ENCODE measurements around the gene IL12RB1. TPM values are rescaled to one million over a fixed set of nuclear protein-coding genes. Genes with fewer than 3 reads are reported as not detected.

IL12RB1 gene
- total RNA-seq, 1 donor from 2014 or later, result not detected

- no peak overlapping the region for H3K27ac Mint-ChIP-seq
- H3K4me1 Mint-ChIP-seq, result peaks cover 5% of the 10 kb centered on the region
- H3K4me2 ChIP-seq, result no peak overlapping the region
- H3K9me3 ChIP-seq (ENCODE audit: low read depth), result no peaks in the 10 kb centered on the region
- H3K36me3 Mint-ChIP-seq, result no peaks in the 10 kb centered on the region
- H3K27me3 ChIP-seq, result no peaks in the 10 kb centered on the region
- no peak for DNase-seq (ENCODE audit: low spot score)
- H3K9me3 Mint-ChIP-seq, result peaks cover 2% of the 10 kb centered on the region
- no peaks in the 10 kb centered on the region for H3K4me1 ChIP-seq
- H3K4me3 Mint-ChIP-seq, result no peak overlapping the region
- no peak overlapping the region for H3K4me3 ChIP-seq
- H3K36me3 ChIP-seq, result no peaks in the 10 kb centered on the region
- H3K9ac ChIP-seq, result no peak overlapping the region
- H3K27me3 Mint-ChIP-seq (ENCODE audit: insufficient read depth, low read depth), result peaks cover 11% of the 10 kb centered on the region
- H3F3A ChIP-seq (ENCODE audit: low read depth), result no peaks in the 10 kb centered on the region
- H3K79me2 ChIP-seq (ENCODE audit: low read depth), result no peaks in the 10 kb centered on the region
- H3K27ac ChIP-seq, result no peak overlapping the region
- H4K20me1 ChIP-seq (ENCODE audit: low read depth), result no peaks in the 10 kb centered on the region
- TF ChIP-seq EZH2phosphoT487 (IDR thresholded peaks at IDR 0.05), result no peak
- TF ChIP-seq, protein P1, sequence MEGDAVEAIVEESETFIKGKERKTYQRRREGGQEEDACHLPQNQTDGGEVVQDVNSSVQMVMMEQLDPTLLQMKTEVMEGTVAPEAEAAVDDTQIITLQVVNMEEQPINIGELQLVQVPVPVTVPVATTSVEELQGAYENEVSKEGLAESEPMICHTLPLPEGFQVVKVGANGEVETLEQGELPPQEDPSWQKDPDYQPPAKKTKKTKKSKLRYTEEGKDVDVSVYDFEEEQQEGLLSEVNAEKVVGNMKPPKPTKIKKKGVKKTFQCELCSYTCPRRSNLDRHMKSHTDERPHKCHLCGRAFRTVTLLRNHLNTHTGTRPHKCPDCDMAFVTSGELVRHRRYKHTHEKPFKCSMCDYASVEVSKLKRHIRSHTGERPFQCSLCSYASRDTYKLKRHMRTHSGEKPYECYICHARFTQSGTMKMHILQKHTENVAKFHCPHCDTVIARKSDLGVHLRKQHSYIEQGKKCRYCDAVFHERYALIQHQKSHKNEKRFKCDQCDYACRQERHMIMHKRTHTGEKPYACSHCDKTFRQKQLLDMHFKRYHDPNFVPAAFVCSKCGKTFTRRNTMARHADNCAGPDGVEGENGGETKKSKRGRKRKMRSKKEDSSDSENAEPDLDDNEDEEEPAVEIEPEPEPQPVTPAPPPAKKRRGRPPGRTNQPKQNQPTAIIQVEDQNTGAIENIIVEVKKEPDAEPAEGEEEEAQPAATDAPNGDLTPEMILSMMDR (IDR thresholded peaks at IDR 0.05), result no peak
- no peak for TF ChIP-seq EZH2 (IDR thresholded peaks at IDR 0.05)
- H2AFZ ChIP-seq (replicated peaks), result no peak overlapping the region
Observed at GRCh38 chr19:18029617-18030338, 57.0 kb downstream of the IL12RB1 start.

- Histone ChIP-seq H3K27ac (no peak overlapping the region), H3K4me1 (no peaks in the 10 kb centered on the region)
- peaks cover 2% of the 10 kb centered on the region for H3K9me3 Mint-ChIP-seq
Observed at GRCh38 chr19:18027151-18027550, 59.6 kb downstream of the IL12RB1 start.

GRCh38 chr19:18023622-18024251 lies 63.0 kb downstream of the IL12RB1 start:
- peaks cover 6% of the 10 kb centered on the region for H3K4me1 Mint-ChIP-seq
- Histone ChIP-seq H3K27ac (no peak overlapping the region), H3F3A (ENCODE audit: low read depth) (no peaks in the 10 kb centered on the region), H3K4me3 (no peak overlapping the region), H3K79me2 (ENCODE audit: low read depth) (no peaks in the 10 kb centered on the region), H3K9me3 (ENCODE audit: low read depth) (no peaks in the 10 kb centered on the region), H3K36me3 (no peaks in the 10 kb centered on the region), H3K27me3 (no peaks in the 10 kb centered on the region), H4K20me1 (ENCODE audit: low read depth) (no peaks in the 10 kb centered on the region), H3K4me1 (no peaks in the 10 kb centered on the region), H3K4me2 (no peak overlapping the region), H2AFZ (replicated peaks) (no peak overlapping the region), H3K9ac (no peak overlapping the region)
- no peaks in the 10 kb centered on the region for H3K9me3 Mint-ChIP-seq
- H3K27me3 Mint-ChIP-seq (ENCODE audit: insufficient read depth, low read depth), result peaks cover 9% of the 10 kb centered on the region
- TF ChIP-seq, protein P1 (IDR thresholded peaks at IDR 0.05), result no peak
- TF ChIP-seq EZH2phosphoT487 (IDR thresholded peaks at IDR 0.05), result no peak
- TF ChIP-seq EZH2 (IDR thresholded peaks at IDR 0.05), result no peak
- H3K36me3 Mint-ChIP-seq, result no peaks in the 10 kb centered on the region
- no peak for DNase-seq (ENCODE audit: low spot score)
- no peak overlapping the region for H3K4me3 Mint-ChIP-seq
- no peak overlapping the region for H3K27ac Mint-ChIP-seq

More at GRCh38 chr19:18027151-18027550, 59.6 kb downstream of the IL12RB1 start:
- no peaks in the 10 kb centered on the region for H3K27me3 ChIP-seq
- no peak overlapping the region for H3K9ac ChIP-seq
- H3K36me3 ChIP-seq, result no peaks in the 10 kb centered on the region
- no peaks in the 10 kb centered on the region for H3K9me3 ChIP-seq (ENCODE audit: low read depth)
- no peak overlapping the region for H2AFZ ChIP-seq (replicated peaks)
- H4K20me1 ChIP-seq (ENCODE audit: low read depth), result no peaks in the 10 kb centered on the region
- Mint-ChIP-seq H3K27ac (no peak overlapping the region), H3K36me3 (no peaks in the 10 kb centered on the region), H3K4me3 (no peak overlapping the region), H3K27me3 (ENCODE audit: insufficient read depth, low read depth) (peaks cover 13% of the 10 kb centered on the region), H3K4me1 (peaks cover 4% of the 10 kb centered on the region)
- no peak overlapping the region for H3K4me2 ChIP-seq
- H3K4me3 ChIP-seq, result no peak overlapping the region
- TF ChIP-seq EZH2 (IDR thresholded peaks at IDR 0.05) (no peak), EZH2phosphoT487 (IDR thresholded peaks at IDR 0.05) (no peak)
- TF ChIP-seq, protein P1 (IDR thresholded peaks at IDR 0.05), result no peak
- H3F3A ChIP-seq (ENCODE audit: low read depth), result no peaks in the 10 kb centered on the region
- DNase-seq (ENCODE audit: low spot score), result no peak
- no peaks in the 10 kb centered on the region for H3K79me2 ChIP-seq (ENCODE audit: low read depth)
